SK-N-SH (cell line): ENCODE results near the gene AUH. TPM values are rescaled to one million over a fixed set of nuclear protein-coding genes. Genes with fewer than 3 reads are reported as not detected.

ENCODE experiments used
- CTCF ChIA-PET: fragments of 300-600, 350-600 bp; formaldehyde crosslinking; extraction: SDS; loops from one replicate; lab custom pipeline; 2021; lab: Yijun Ruan, JAX
- POLR2A ChIA-PET: fragments of 350-600 bp; sonication (Branson Sonifier 250); formaldehyde crosslinking; extraction: SDS; loops from one replicate; lab custom pipeline; 2020; ENCODE audit warnings: antibody characterized with exemption, inconsistent platforms; lab: Yijun Ruan, JAX
- DNase-seq: peaks from one replicate; pipeline ENCODE4 v3.0.0; 2012
- H2AFZ ChIP-seq: fragments of 200-600 bp; sonication (generic); 2 replicates; pipeline ENCODE4 v1.8.1; 2016; ENCODE audit warnings: antibody characterized with exemption, mild to moderate bottlenecking, low read depth
- H3F3A ChIP-seq: fragments of 200-600 bp; sonication (generic); replicated peaks from 2 replicates; pipeline ENCODE3; 2016; ENCODE audit warnings: antibody characterized with exemption, mild to moderate bottlenecking; ENCODE audit not compliant: insufficient read depth
- H3K27ac ChIP-seq, 2 experiments: fragments of 200-500 bp in 1 of 2; fragments of 200-600 bp in 1 of 2; sonication (Bioruptor generic) in 1 of 2; sonication (generic), shearing (Covaris generic) in 1 of 2; 2 replicates each; pipeline versions ENCODE4 v1.5.1 to v1.6.1; 2014 to 2016; ENCODE audit warnings: low read depth in 2 of 2, inconsistent platforms in 1 of 2, low read length in 1 of 2, mild to moderate bottlenecking in 1 of 2, mixed read lengths in 1 of 2
- H3K27me3 ChIP-seq: fragments of 200-600 bp; sonication (generic), shearing (Covaris generic); 2 replicates; pipeline ENCODE4 v1.6.1; 2016; ENCODE audit warnings: mixed run types; ENCODE audit not compliant: insufficient read depth
- H3K36me3 ChIP-seq, 2 experiments: fragments of 200-500 bp in 1 of 2; fragments of 200-600 bp in 1 of 2; sonication (Bioruptor generic) in 1 of 2; sonication (generic) in 1 of 2; replicated peaks in 1 of 2; 2 replicates each; pipeline versions ENCODE3 to v1.5.1; 2014 to 2016; ENCODE audit warnings: low read length in 1 of 2, mild to moderate bottlenecking in 1 of 2; ENCODE audit not compliant: insufficient read depth in 2 of 2, control insufficient read depth in 1 of 2
- H3K4me1 ChIP-seq, 2 experiments: fragments of 200-500 bp in 1 of 2; fragments of 200-600 bp in 1 of 2; sonication (Bioruptor generic) in 1 of 2; sonication (generic), shearing (Covaris generic) in 1 of 2; 2 replicates each; pipeline versions ENCODE4 v1.5.1 to v1.6.1; 2014 to 2016; ENCODE audit warnings: low read depth in 1 of 2, low read length in 1 of 2, mixed run types in 1 of 2; ENCODE audit not compliant: insufficient read depth in 2 of 2, control insufficient read depth in 1 of 2
- H3K4me2 ChIP-seq: fragments of 200-600 bp; sonication (generic), shearing (Covaris generic); 2 replicates; pipeline ENCODE4 v1.6.1; 2017; ENCODE audit warnings: mixed run types
- H3K4me3 ChIP-seq, 2 experiments: fragments of 200-500 bp in 1 of 2; fragments of 200-600 bp in 1 of 2; sonication (Bioruptor generic) in 1 of 2; sonication (generic), shearing (Covaris generic) in 1 of 2; 2 replicates each; pipeline versions ENCODE4 v1.5.1 to v1.8.1; 2014 to 2016; ENCODE audit warnings: low read depth in 2 of 2, inconsistent platforms in 1 of 2, low read length in 1 of 2, mild to moderate bottlenecking in 1 of 2, mixed read lengths in 1 of 2, moderate library complexity in 1 of 2
- H3K79me2 ChIP-seq: fragments of 200-600 bp; sonication (generic); 2 replicates; pipeline ENCODE4 v1.8.1; 2017; ENCODE audit warnings: mild to moderate bottlenecking; ENCODE audit not compliant: insufficient read depth
- H3K9ac ChIP-seq: fragments of 200-600 bp; sonication (generic); 2 replicates; pipeline ENCODE4 v1.6.1; 2017; ENCODE audit warnings: mixed run types
- H3K9me2 ChIP-seq: fragments of 200-600 bp; sonication (generic); 2 replicates; pipeline ENCODE4 v1.6.1; 2017; ENCODE audit warnings: mixed run types
- H3K9me3 ChIP-seq: fragments of 200-600 bp; sonication (generic); 2 replicates; pipeline ENCODE4 v1.6.1; 2017; ENCODE audit warnings: mixed run types, mild to moderate bottlenecking, moderate library complexity
- H4K20me1 ChIP-seq: fragments of 200-600 bp; sonication (generic); 2 replicates; pipeline ENCODE4 v1.6.1; 2017; ENCODE audit warnings: mild to moderate bottlenecking, mixed run types; ENCODE audit not compliant: insufficient read depth
- CHD2 ChIP-seq: fragments of 150-350 bp; IDR thresholded peaks from 2 replicates; pipeline ENCODE4 v1.6.1; 2018; ENCODE audit warnings: low read length; ENCODE audit not compliant: partially characterized antibody
- EP300 ChIP-seq, 2 experiments: IDR thresholded peaks; 2 replicates each; pipeline versions ENCODE4 v1.4.0 to v1.6.1; 2012; ENCODE audit warnings: borderline replicate concordance in 1 of 2, low read depth in 1 of 2, low read length in 1 of 2
- GATA2 ChIP-seq: sonication (generic); formaldehyde crosslinking; IDR thresholded peaks from 2 replicates; pipeline ENCODE4 v1.5.0; 2020; ENCODE audit warnings: mild to moderate bottlenecking, missing genetic modification reagents
- JUND ChIP-seq: IDR thresholded peaks from 2 replicates; pipeline ENCODE4 v1.4.0; 2012
- MEF2A ChIP-seq: IDR thresholded peaks from 2 replicates; pipeline ENCODE4 v1.4.0; 2012; ENCODE audit warnings: low read depth, borderline replicate concordance
- MXI1 ChIP-seq: IDR thresholded peaks from 2 replicates; pipeline ENCODE4 v1.6.1; 2012; ENCODE audit warnings: mild to moderate bottlenecking, low read depth, low read length, improper control_type of control experiment
- NFIC ChIP-seq: IDR thresholded peaks from 2 replicates; pipeline ENCODE4 v1.4.0; 2012; ENCODE audit warnings: borderline replicate concordance
- NRF1 ChIP-seq: IDR thresholded peaks from 2 replicates; pipeline ENCODE4 v1.6.1; 2012; ENCODE audit warnings: low read depth, mild to moderate bottlenecking, low read length
- POLR2AphosphoS5 ChIP-seq: IDR thresholded peaks from 2 replicates; pipeline ENCODE4 v1.6.1; 2012; ENCODE audit warnings: low read depth, low read length
- RAD21 ChIP-seq: IDR thresholded peaks from 2 replicates; pipeline ENCODE4 v1.6.1; 2012; ENCODE audit warnings: mild to moderate bottlenecking, low read length
- RFX5 ChIP-seq: IDR thresholded peaks from 2 replicates; pipeline ENCODE4 v1.6.1; 2012; ENCODE audit warnings: mild to moderate bottlenecking, improper control_type of control experiment, low read length
- RXRA ChIP-seq: IDR thresholded peaks from 2 replicates; pipeline ENCODE4 v1.4.0; 2012; ENCODE audit warnings: low read depth, mild to moderate bottlenecking, borderline replicate concordance
- SIN3A ChIP-seq: IDR thresholded peaks from 2 replicates; pipeline ENCODE4 v1.6.1; 2012; ENCODE audit warnings: low read depth, mild to moderate bottlenecking, low read length, moderate library complexity, borderline replicate concordance
- SMC3 ChIP-seq: IDR thresholded peaks from 2 replicates; pipeline ENCODE4 v1.6.1; 2012; ENCODE audit warnings: low read depth, low read length, improper control_type of control experiment
- TCF12 ChIP-seq: IDR thresholded peaks from 2 replicates; pipeline ENCODE4 v1.4.0; 2012
- YY1 ChIP-seq: IDR thresholded peaks from 2 replicates; pipeline ENCODE4 v1.4.0; 2012; ENCODE audit warnings: low read depth, mild to moderate bottlenecking
- WGBS: methylation state at CpG from one replicate; pipeline ENCODE4 v1.1.6; 2017; ENCODE audit warnings: low lambda C conversion rate; 5-methylcytosine and 5-hydroxymethylcytosine counted together
- polyA plus RNA-seq, 3 experiments: library from polyadenylated mRNA; depleted of rRNA; stranded (reverse); fragments of >200 nt; gene quantifications; 2 replicates each; pipeline ENCODE4 v1.2.3, GENCODE V29; 2012
- TF ChIP-seq, protein P1 (sequence below): IDR thresholded peaks from 2 replicates; pipeline ENCODE4 v1.4.0; 2012; ENCODE audit warnings: low read depth, borderline replicate concordance
- TF ChIP-seq, protein P2 (sequence below): fragments of 150-350 bp; IDR thresholded peaks from 2 replicates; pipeline ENCODE4 v1.6.1; 2017; ENCODE audit warnings: antibody characterized with exemption, low read length, low read depth, borderline replicate concordance
- TF ChIP-seq, protein P3 (sequence below): IDR thresholded peaks from 2 replicates; pipeline ENCODE4; 2012
- TF ChIP-seq, protein P4 (sequence below): IDR thresholded peaks from 2 replicates; pipeline ENCODE4 v1.6.1; 2012; ENCODE audit warnings: mild to moderate bottlenecking, low read depth, low read length, moderate library complexity
- TF ChIP-seq, protein P5 (sequence below): IDR thresholded peaks from 2 replicates; pipeline ENCODE4 v1.4.0; 2012; ENCODE audit warnings: low read depth, borderline replicate concordance

AUH gene
- polyA plus RNA-seq, 1 of the 3 experiments (the other 2 are of a cell fraction) = 7.6 TPM

DNA sequence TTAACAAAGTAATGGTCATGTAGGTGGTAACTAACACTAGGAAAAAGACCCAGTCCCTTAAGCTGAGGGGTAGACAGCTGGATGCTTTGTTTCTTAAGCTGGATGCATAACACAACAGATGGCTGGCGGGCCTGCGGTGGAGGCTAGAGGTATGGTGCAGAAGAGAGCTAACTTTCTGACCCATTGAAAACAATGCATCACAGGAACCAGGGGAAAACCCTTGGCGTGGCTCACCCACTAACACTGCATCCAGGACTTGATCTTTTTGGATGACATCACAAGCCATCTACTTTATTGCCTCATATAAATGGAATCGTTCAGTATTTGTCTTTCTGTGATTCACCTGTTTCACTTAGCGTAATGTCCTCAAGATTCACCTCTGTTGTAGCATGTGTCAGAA lies 138.7 kb downstream of the AUH start:
- Histone ChIP-seq H4K20me1 (no peaks in the 10 kb centered on the region), H3K4me3 (no peak overlapping the region), H3K4me1 (no peaks in the 10 kb centered on the region), H3F3A (no peaks in the 10 kb centered on the region), H3K4me2 (no peak overlapping the region), H3K9ac (no peak overlapping the region), H3K9me3 (no peaks in the 10 kb centered on the region), H3K27ac (no peak overlapping the region), H3K36me3 (peaks cover 3 to 10% of the 10 kb centered on the region in 2 experiments), H3K79me2 (no peaks in the 10 kb centered on the region), H2AFZ (no peak overlapping the region), H3K27me3 (no peaks in the 10 kb centered on the region), H3K9me2 (no peaks in the 10 kb centered on the region)
- CTCF ChIA-PET = no interaction called here
- WGBS = 92% methylated on average over 5 of the region's 5 CpGs
- no peak for TF ChIP-seq SMC3
- no peak for TF ChIP-seq NRF1
- TF ChIP-seq RAD21 = no peak
- TF ChIP-seq POLR2AphosphoS5 = no peak
- no peak for TF ChIP-seq RFX5
- no peak for TF ChIP-seq TCF12
- TF ChIP-seq JUND = no peak
- TF ChIP-seq, protein P1, sequence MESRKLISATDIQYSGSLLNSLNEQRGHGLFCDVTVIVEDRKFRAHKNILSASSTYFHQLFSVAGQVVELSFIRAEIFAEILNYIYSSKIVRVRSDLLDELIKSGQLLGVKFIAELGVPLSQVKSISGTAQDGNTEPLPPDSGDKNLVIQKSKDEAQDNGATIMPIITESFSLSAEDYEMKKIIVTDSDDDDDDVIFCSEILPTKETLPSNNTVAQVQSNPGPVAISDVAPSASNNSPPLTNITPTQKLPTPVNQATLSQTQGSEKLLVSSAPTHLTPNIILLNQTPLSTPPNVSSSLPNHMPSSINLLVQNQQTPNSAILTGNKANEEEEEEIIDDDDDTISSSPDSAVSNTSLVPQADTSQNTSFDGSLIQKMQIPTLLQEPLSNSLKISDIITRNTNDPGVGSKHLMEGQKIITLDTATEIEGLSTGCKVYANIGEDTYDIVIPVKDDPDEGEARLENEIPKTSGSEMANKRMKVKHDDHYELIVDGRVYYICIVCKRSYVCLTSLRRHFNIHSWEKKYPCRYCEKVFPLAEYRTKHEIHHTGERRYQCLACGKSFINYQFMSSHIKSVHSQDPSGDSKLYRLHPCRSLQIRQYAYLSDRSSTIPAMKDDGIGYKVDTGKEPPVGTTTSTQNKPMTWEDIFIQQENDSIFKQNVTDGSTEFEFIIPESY = no peak
- TF ChIP-seq, protein P2, sequence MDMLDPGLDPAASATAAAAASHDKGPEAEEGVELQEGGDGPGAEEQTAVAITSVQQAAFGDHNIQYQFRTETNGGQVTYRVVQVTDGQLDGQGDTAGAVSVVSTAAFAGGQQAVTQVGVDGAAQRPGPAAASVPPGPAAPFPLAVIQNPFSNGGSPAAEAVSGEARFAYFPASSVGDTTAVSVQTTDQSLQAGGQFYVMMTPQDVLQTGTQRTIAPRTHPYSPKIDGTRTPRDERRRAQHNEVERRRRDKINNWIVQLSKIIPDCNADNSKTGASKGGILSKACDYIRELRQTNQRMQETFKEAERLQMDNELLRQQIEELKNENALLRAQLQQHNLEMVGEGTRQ = no peak
- TF ChIP-seq NFIC = no peak
- TF ChIP-seq, protein P3, sequence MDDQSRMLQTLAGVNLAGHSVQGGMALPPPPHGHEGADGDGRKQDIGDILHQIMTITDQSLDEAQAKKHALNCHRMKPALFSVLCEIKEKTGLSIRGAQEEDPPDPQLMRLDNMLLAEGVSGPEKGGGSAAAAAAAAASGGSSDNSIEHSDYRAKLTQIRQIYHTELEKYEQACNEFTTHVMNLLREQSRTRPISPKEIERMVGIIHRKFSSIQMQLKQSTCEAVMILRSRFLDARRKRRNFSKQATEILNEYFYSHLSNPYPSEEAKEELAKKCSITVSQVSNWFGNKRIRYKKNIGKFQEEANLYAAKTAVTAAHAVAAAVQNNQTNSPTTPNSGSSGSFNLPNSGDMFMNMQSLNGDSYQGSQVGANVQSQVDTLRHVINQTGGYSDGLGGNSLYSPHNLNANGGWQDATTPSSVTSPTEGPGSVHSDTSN = no peak
- TF ChIP-seq RXRA = no peak
- no peak for TF ChIP-seq EP300 (IDR thresholded peaks at IDR 0.05; ENCODE audit: borderline replicate concordance in 1 of 2, low read depth in 1 of 2, low read length in 1 of 2)
- no peak for TF ChIP-seq GATA2
- no peak for TF ChIP-seq MXI1
- no peak for TF ChIP-seq YY1
- no peak for TF ChIP-seq MEF2A
- DNase-seq = no peak
- POLR2A ChIA-PET = no interaction called here

DNA sequence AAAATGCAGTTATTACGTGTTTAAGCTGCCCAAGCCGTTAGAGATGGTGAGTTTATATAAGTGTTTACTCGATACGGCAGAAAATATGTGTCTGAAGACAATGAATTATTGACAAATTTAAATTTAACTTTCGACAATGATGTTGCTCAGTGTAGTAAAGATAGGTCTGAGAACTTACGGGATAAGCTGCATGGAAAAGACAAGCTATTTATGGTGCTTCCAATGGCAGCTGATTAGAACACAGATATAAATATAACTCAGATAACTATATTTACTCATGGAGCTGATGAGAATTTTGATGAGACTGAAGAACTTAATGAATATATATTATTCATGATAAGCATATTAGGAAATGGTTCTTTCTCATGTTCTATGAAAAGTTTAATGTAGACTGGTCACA lies 139.3 kb downstream of the AUH start:
- ChIA-PET CTCF (interaction anchor here (1.2 kb wide), 1 partner anchor 186 kb away, joined by 3 read pairs; no protein-coding TSS in a partner anchor), POLR2A (no interaction called here)
- Histone ChIP-seq H3K79me2 (no peaks in the 10 kb centered on the region), H3K9ac (no peak overlapping the region), H3F3A (no peaks in the 10 kb centered on the region), H3K9me3 (no peaks in the 10 kb centered on the region), H3K9me2 (no peaks in the 10 kb centered on the region), H3K4me1 (no peaks in the 10 kb centered on the region), H3K27ac (no peak overlapping the region), H3K36me3 (peaks cover 3 to 10% of the 10 kb centered on the region in 2 experiments), H3K4me3 (no peak overlapping the region), H3K4me2 (no peak overlapping the region), H2AFZ (no peak overlapping the region), H3K27me3 (no peaks in the 10 kb centered on the region), H4K20me1 (no peaks in the 10 kb centered on the region)
- 95% methylated on average over 6 of the region's 6 CpGs for WGBS
- no peak for DNase-seq
- TF ChIP-seq, protein P4, sequence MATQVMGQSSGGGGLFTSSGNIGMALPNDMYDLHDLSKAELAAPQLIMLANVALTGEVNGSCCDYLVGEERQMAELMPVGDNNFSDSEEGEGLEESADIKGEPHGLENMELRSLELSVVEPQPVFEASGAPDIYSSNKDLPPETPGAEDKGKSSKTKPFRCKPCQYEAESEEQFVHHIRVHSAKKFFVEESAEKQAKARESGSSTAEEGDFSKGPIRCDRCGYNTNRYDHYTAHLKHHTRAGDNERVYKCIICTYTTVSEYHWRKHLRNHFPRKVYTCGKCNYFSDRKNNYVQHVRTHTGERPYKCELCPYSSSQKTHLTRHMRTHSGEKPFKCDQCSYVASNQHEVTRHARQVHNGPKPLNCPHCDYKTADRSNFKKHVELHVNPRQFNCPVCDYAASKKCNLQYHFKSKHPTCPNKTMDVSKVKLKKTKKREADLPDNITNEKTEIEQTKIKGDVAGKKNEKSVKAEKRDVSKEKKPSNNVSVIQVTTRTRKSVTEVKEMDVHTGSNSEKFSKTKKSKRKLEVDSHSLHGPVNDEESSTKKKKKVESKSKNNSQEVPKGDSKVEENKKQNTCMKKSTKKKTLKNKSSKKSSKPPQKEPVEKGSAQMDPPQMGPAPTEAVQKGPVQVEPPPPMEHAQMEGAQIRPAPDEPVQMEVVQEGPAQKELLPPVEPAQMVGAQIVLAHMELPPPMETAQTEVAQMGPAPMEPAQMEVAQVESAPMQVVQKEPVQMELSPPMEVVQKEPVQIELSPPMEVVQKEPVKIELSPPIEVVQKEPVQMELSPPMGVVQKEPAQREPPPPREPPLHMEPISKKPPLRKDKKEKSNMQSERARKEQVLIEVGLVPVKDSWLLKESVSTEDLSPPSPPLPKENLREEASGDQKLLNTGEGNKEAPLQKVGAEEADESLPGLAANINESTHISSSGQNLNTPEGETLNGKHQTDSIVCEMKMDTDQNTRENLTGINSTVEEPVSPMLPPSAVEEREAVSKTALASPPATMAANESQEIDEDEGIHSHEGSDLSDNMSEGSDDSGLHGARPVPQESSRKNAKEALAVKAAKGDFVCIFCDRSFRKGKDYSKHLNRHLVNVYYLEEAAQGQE = no peak
- TF ChIP-seq MXI1 = no peak
- TF ChIP-seq RFX5 = no peak
- TF ChIP-seq POLR2AphosphoS5 = no peak
- TF ChIP-seq, protein P5, sequence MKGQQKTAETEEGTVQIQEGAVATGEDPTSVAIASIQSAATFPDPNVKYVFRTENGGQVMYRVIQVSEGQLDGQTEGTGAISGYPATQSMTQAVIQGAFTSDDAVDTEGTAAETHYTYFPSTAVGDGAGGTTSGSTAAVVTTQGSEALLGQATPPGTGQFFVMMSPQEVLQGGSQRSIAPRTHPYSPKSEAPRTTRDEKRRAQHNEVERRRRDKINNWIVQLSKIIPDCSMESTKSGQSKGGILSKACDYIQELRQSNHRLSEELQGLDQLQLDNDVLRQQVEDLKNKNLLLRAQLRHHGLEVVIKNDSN = no peak
- TF ChIP-seq CHD2 = no peak
- no peak for TF ChIP-seq SIN3A
